HCT116 (cell line): ENCODE data around the gene ABL1. TPM values are rescaled to one million over a fixed set of nuclear protein-coding genes. Genes with fewer than 3 reads are reported as not detected.

Source experiments
- ATAC-seq: fragments of 200-7000 bp; cut with Tn5 transposase; 2 replicates; pipeline ENCODE4 v1.9.1; 2020; ENCODE audit warnings: mild to moderate bottlenecking, moderate library complexity
- BruUV-seq: library from RNA; stranded (reverse); fragments of 400-500 nt; replicated peaks from 2 replicates; lab custom pipeline; 2021; lab: Mats Ljungman, UMichigan
- CTCF ChIA-PET: fragments of 300-600 bp; sonication (Branson Sonifier 250); formaldehyde crosslinking; loops from one replicate; lab custom pipeline; 2021; ENCODE audit warnings: antibody characterized with exemption; lab: Charles Lee
- POLR2A ChIA-PET: fragments of 300-600, 350-600 bp; sonication (Branson Sonifier 250); formaldehyde crosslinking; loops from one replicate; lab custom pipeline; 2021; ENCODE audit warnings: antibody characterized with exemption; lab: Charles Lee
- RAD21 ChIA-PET, 2 experiments: fragments of 300-600 bp; sonication (Branson Sonifier 250); formaldehyde crosslinking; loops; one replicate each; lab custom pipeline; 2023; ENCODE audit warnings: low total read pairs in 2 of 2; ENCODE audit not compliant: uncharacterized antibody in 2 of 2, unreplicated experiment in 2 of 2, low non-redundant PET in 1 of 2; lab: Charles Lee
- DNase-seq: peaks from one replicate; pipeline ENCODE4 v3.0.0-alpha.2; 2010; ENCODE audit warnings: low read depth, low spot score
- H2AFZ ChIP-seq: fragments of 200-600 bp; shearing (Covaris generic), sonication (generic); 2 replicates; pipeline ENCODE4 v1.6.1; 2017; ENCODE audit warnings: low read depth, mixed run types, mixed read lengths, antibody characterized with exemption, low read length; ENCODE audit not compliant: poor library complexity, severe bottlenecking
- H3K27ac ChIP-seq: 2 replicates; pipeline ENCODE4 v1.5.1; 2012; ENCODE audit warnings: low read depth, low read length
- H3K27me3 ChIP-seq: fragments of 200-600 bp; sonication (generic); 2 replicates; pipeline ENCODE4 v1.6.1; 2016; ENCODE audit warnings: mixed run types, low read length, mixed read lengths; ENCODE audit not compliant: insufficient read depth
- H3K36me3 ChIP-seq, 2 experiments: fragments of 200-500 bp in 1 of 2; fragments of 200-600 bp in 1 of 2; sonication (Bioruptor generic) in 1 of 2; sonication (generic) in 1 of 2; 2 replicates each; pipeline versions ENCODE4 v1.5.1 to v1.6.1; 2014 to 2016; ENCODE audit warnings: low read length in 2 of 2, inconsistent platforms in 1 of 2, mixed read lengths in 1 of 2, mixed run types in 1 of 2; ENCODE audit not compliant: insufficient read depth in 2 of 2, control insufficient read depth in 1 of 2
- H3K4me1 ChIP-seq, 2 experiments: fragments of 200-600 bp in 1 of 2; sonication (generic) in 1 of 2; 2 replicates each; pipeline versions ENCODE4 v1.5.1 to v1.6.1; 2012 to 2017; ENCODE audit warnings: low read length in 2 of 2, inconsistent platforms in 1 of 2, mild to moderate bottlenecking in 1 of 2, mixed read lengths in 1 of 2, mixed run types in 1 of 2, moderate library complexity in 1 of 2; ENCODE audit not compliant: insufficient read depth in 2 of 2, control insufficient read depth in 1 of 2
- H3K4me2 ChIP-seq: fragments of 200-600 bp; sonication (generic); 2 replicates; pipeline ENCODE4 v1.6.1; 2017; ENCODE audit warnings: mixed run types, low read length, mixed read lengths
- H3K4me3 ChIP-seq, 2 experiments: fragments of 200-600 bp in 1 of 2; sonication (generic) in 1 of 2; replicated peaks in 1 of 2; 2 replicates each; pipeline ENCODE4 v1.5.1; 2011 to 2016; ENCODE audit warnings: low read length in 2 of 2, control low read depth in 1 of 2, low read depth in 1 of 2, mild to moderate bottlenecking in 1 of 2, mixed read lengths in 1 of 2, mixed run types in 1 of 2
- H3K79me2 ChIP-seq: fragments of 200-600 bp; sonication (generic); 2 replicates; pipeline ENCODE4 v1.6.1; 2017; ENCODE audit warnings: mild to moderate bottlenecking, mixed run types, low read length, moderate library complexity, mixed read lengths; ENCODE audit not compliant: insufficient read depth
- H3K9ac ChIP-seq: fragments of 200-600 bp; sonication (generic); 2 replicates; pipeline ENCODE4 v1.6.1; 2016; ENCODE audit warnings: low read length, mixed read lengths
- H3K9me2 ChIP-seq: fragments of 200-600 bp; sonication (generic), shearing (Covaris generic); 2 replicates; pipeline ENCODE4 v1.6.1; 2017; ENCODE audit warnings: mixed run types, mild to moderate bottlenecking, moderate library complexity; ENCODE audit not compliant: insufficient read depth
- H3K9me3 ChIP-seq, 2 experiments: fragments of 200-500 bp in 1 of 2; fragments of 200-600 bp in 1 of 2; sonication (Bioruptor generic) in 1 of 2; sonication (generic) in 1 of 2; 2 replicates each; pipeline ENCODE4 v1.6.1; 2014 to 2017; ENCODE audit warnings: low read length in 2 of 2, mixed read lengths in 2 of 2, inconsistent platforms in 1 of 2, low read depth in 1 of 2, mild to moderate bottlenecking in 1 of 2, mixed run types in 1 of 2, moderate library complexity in 1 of 2; ENCODE audit not compliant: control insufficient read depth in 1 of 2, insufficient read depth in 1 of 2
- H4K20me1 ChIP-seq: fragments of 200-600 bp; sonication (generic), shearing (Covaris generic); 2 replicates; pipeline ENCODE4 v1.6.1; 2017; ENCODE audit warnings: mixed run types, mild to moderate bottlenecking, moderate library complexity; ENCODE audit not compliant: insufficient read depth
- CBX3 ChIP-seq: IDR thresholded peaks from 2 replicates; pipeline ENCODE4 v1.6.1; 2012; ENCODE audit warnings: low read depth
- CEBPB ChIP-seq: IDR thresholded peaks from 2 replicates; pipeline ENCODE4 v1.6.1; 2012; ENCODE audit warnings: low read depth
- CTCF ChIP-seq, 3 experiments: fragments of 200-600 bp in 1 of 3; sonication (generic) in 1 of 3; IDR thresholded peaks in 2 of 3; conservative IDR thresholded peaks in 1 of 3; 2 replicates each; pipeline ENCODE4 v1.5.1; 2012 to 2017; ENCODE audit warnings: low read depth in 2 of 3, low read length in 2 of 3, antibody characterized with exemption in 1 of 3, borderline replicate concordance in 1 of 3, control low read depth in 1 of 3, mild to moderate bottlenecking in 1 of 3, mixed read lengths in 1 of 3, mixed run types in 1 of 3, moderate library complexity in 1 of 3; ENCODE audit not compliant: insufficient read depth in 1 of 3
- POLR2A ChIP-seq: IDR thresholded peaks from 2 replicates; pipeline ENCODE4 v1.7.0; 2011; ENCODE audit warnings: borderline replicate concordance; ENCODE audit not compliant: insufficient read depth, insufficient read length; ENCODE audit errors: extremely low read depth
- TCF7L2 ChIP-seq: IDR thresholded peaks from 2 replicates; pipeline ENCODE4 v1.7.0; 2011; ENCODE audit warnings: borderline replicate concordance, inconsistent platforms; ENCODE audit not compliant: insufficient read depth, insufficient read length; ENCODE audit errors: extremely low read depth
- YY1 ChIP-seq: IDR thresholded peaks from 2 replicates; pipeline ENCODE4 v1.6.1; 2011; ENCODE audit warnings: low read length, low read depth, moderate library complexity, mild to moderate bottlenecking; ENCODE audit not compliant: insufficient replicate concordance; ENCODE audit errors: extremely low read depth
- intact Hi-C: fragments of 100-400 bp; cut with micrococcal nuclease; formaldehyde crosslinking; loops from 2 replicates; pipeline ENCODE4 v1.10.0; 2022
- total RNA-seq: library from RNA; stranded (reverse); gene quantifications from one replicate; pipeline ENCODE4 v1.2.1, GENCODE V29; 2021; ENCODE audit not compliant: unreplicated experiment

ABL1 gene
- total RNA-seq, 1 experiment from 2014 or later = 54.7 TPM

GRCh38 chr9:130824079-130824478 is 11.0 kb upstream of the ABL1 start:
- no peak overlapping the region for H3K27ac ChIP-seq
- intact Hi-C loops = no loop called here
- no peak for TF ChIP-seq CTCF (IDR thresholded peaks at IDR 0.05 in 2 of 3, conservative IDR thresholded peaks at IDR 0.05 in 1 of 3; ENCODE audit: borderline replicate concordance in 1 of 3, insufficient read depth in 1 of 3, low read depth in 2 of 3, low read length in 2 of 3)
- TF ChIP-seq POLR2A = no peak
- TF ChIP-seq TCF7L2 = no peak
- TF ChIP-seq CEBPB = no peak
- TF ChIP-seq YY1 = no peak
- TF ChIP-seq CBX3 = no peak
- TF ChIP-seq, all 23 proteins: peak for 0
- Histone ChIP-seq H3K79me2 (peaks cover 20% of the 10 kb centered on the region; the same call in 1 of the 2 replicates), H3K36me3 (no peaks in the 10 kb centered on the region), H3K4me2 (no peak overlapping the region), H3K4me1 (peaks cover 24 to 28% of the 10 kb centered on the region in 2 experiments), H3K9me2 (no peaks in the 10 kb centered on the region), H2AFZ (no peak overlapping the region), H3K9me3 (peaks cover 0 to 5% of the 10 kb centered on the region in 2 experiments; a peak in 1 of 4 replicates), H3K9ac (no peak overlapping the region), H3K27me3 (no peaks in the 10 kb centered on the region), H3K4me3 (no peak overlapping the region), H4K20me1 (no peaks in the 10 kb centered on the region)
- no TSS peak for BruUV-seq
- ChIA-PET POLR2A (no interaction called here), RAD21 (no interaction called here), CTCF (no interaction called here)
- ATAC-seq (no peak), DNase-seq (no peak)
